A673 (cell line): ENCODE results near the gene TMEM229A. TPM values are rescaled to one million over a fixed set of nuclear protein-coding genes. Genes with fewer than 3 reads are reported as not detected.

Experiments
- BruUV-seq: library from RNA; stranded (reverse); fragments of 400-500 nt; replicated peaks from 2 replicates; lab custom pipeline; 2021; lab: Mats Ljungman, UMichigan
- CTCF ChIA-PET: fragments of 300-600 bp; sonication (Branson Sonifier 250); formaldehyde crosslinking; loops from one replicate; lab custom pipeline; 2022; ENCODE audit warnings: antibody characterized with exemption; lab: Charles Lee
- POLR2A ChIA-PET: fragments of 300-600 bp; sonication (Branson Sonifier 250); formaldehyde crosslinking; loops from one replicate; lab custom pipeline; 2022; ENCODE audit warnings: antibody characterized with exemption; ENCODE audit not compliant: low non-redundant PET; lab: Charles Lee
- DNase-seq: peaks from one replicate; pipeline ENCODE4 v3.0.0-alpha.2; 2015; ENCODE audit warnings: low spot score
- H3K27ac ChIP-seq: fragments of 200-600 bp; sonication (generic); 2 replicates; pipeline ENCODE4 v1.5.1; 2016; ENCODE audit warnings: mixed run types, low read depth, mild to moderate bottlenecking, mixed read lengths, antibody characterized with exemption, low read length; ENCODE audit not compliant: poor library complexity, severe bottlenecking
- H3K27me3 ChIP-seq: fragments of 200-600 bp; sonication (generic); replicated peaks from 2 replicates; pipeline ENCODE4 v1.6.1; 2017; ENCODE audit warnings: mixed run types, low read depth, mild to moderate bottlenecking, mixed read lengths, antibody characterized with exemption, low read length; ENCODE audit not compliant: insufficient read depth, poor library complexity
- H3K36me3 ChIP-seq: fragments of 200-600 bp; sonication (generic); 2 replicates; pipeline ENCODE4 v1.6.1; 2016; ENCODE audit warnings: mixed run types, mild to moderate bottlenecking, mixed read lengths, antibody characterized with exemption, low read length; ENCODE audit not compliant: insufficient read depth, poor library complexity, severe bottlenecking
- H3K4me1 ChIP-seq: fragments of 200-600 bp; sonication (generic); 2 replicates; pipeline ENCODE4 v1.6.1; 2017; ENCODE audit warnings: mixed run types, mild to moderate bottlenecking, mixed read lengths, antibody characterized with exemption, low read length; ENCODE audit not compliant: insufficient read depth, poor library complexity, severe bottlenecking
- H3K4me3 ChIP-seq: fragments of 200-600 bp; sonication (generic); 2 replicates; pipeline ENCODE4 v1.5.1; 2016; ENCODE audit warnings: low read depth, mixed run types, mild to moderate bottlenecking, mixed read lengths, low read length; ENCODE audit not compliant: poor library complexity, severe bottlenecking
- H3K9me3 ChIP-seq: fragments of 200-600 bp; sonication (generic); 2 replicates; pipeline ENCODE4 v1.6.1; 2016; ENCODE audit warnings: mixed run types, low read depth, mild to moderate bottlenecking, mixed read lengths, antibody characterized with exemption, low read length; ENCODE audit not compliant: poor library complexity, severe bottlenecking
- EZH2 ChIP-seq: fragments of 200-600 bp; sonication (generic); IDR thresholded peaks from 2 replicates; pipeline ENCODE4 v1.6.1; 2017; ENCODE audit warnings: borderline replicate concordance, low read depth, mild to moderate bottlenecking, mixed read lengths, antibody characterized with exemption, low read length; ENCODE audit not compliant: poor library complexity, severe bottlenecking
- intact Hi-C: fragments of 100-400 bp; cut with micrococcal nuclease; formaldehyde crosslinking; loops from one replicate; pipeline ENCODE4 v1.10.0; 2022; ENCODE audit not compliant: unreplicated experiment
- total RNA-seq: library from RNA; stranded (reverse); gene quantifications from 2 replicates; pipeline ENCODE4 v1.2.3, GENCODE V29; 2021
- TF ChIP-seq, protein P1 (sequence below): fragments of 300-800, 200-600 bp; sonication (generic); conservative IDR thresholded peaks from 2 replicates; pipeline ENCODE4 v1.5.1; 2017; ENCODE audit warnings: low read depth, mild to moderate bottlenecking, antibody characterized with exemption, low read length, moderate library complexity, mixed read lengths

TMEM229A gene
- total RNA-seq, 1 experiment from 2014 or later, result 24.6 TPM

DNA sequence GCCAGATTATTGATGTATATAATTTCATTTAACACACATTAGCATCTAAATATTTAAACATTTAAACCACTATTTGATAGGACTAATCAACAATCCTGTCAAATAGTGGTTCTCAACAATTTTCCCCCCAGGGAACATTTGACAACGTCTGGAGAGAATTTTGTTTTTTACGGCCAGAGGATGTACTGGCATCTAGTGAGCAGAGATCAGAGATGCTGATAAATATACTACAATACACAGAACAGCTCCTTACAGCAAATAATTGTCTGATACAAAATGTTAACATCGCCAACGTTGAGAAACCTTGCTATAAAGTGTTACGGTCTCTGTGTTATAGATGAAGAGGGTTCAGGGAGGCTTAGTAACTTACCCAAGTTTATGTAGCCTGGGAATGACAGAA lies 25.0 kb upstream of the TMEM229A start:
- Histone ChIP-seq H3K36me3 (no peaks in the 10 kb centered on the region), H3K4me1 (peaks cover 5% of the 10 kb centered on the region), H3K27me3 (no peaks in the 10 kb centered on the region), H3K9me3 (no peaks in the 10 kb centered on the region), H3K27ac (no peak overlapping the region), H3K4me3 (no peak overlapping the region)
- ChIA-PET POLR2A (no interaction called here), CTCF (no interaction called here)
- DNase-seq, result no peak
- no peak for TF ChIP-seq EZH2
- intact Hi-C loops, result no loop called here
- BruUV-seq, result no TSS peak

DNA sequence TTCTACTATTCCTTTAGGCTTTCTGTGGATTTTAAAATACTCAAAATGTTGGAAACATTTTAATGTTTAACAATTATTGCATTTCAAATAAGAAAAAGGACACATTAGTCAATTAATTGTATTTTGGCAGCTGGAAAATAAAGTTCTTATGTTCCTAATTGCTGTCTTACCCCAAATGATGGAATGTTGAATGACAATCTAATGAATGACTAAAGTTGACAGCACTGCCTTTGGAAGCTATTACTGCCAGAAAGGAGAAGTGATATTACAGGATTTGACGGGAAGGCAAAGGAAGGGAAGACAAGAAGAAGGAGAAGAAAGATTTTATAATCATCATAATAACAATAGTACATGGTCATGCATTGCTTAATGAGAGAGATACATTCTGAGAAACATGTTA lies 23.4 kb upstream of the TMEM229A start:
- BruUV-seq, result no TSS peak
- Histone ChIP-seq H3K9me3 (no peaks in the 10 kb centered on the region), H3K4me1 (peaks cover 13% of the 10 kb centered on the region), H3K4me3 (no peak overlapping the region), H3K36me3 (no peaks in the 10 kb centered on the region), H3K27ac (no peak overlapping the region), H3K27me3 (no peaks in the 10 kb centered on the region)
- no peak for TF ChIP-seq EZH2
- TF ChIP-seq, protein P1, sequence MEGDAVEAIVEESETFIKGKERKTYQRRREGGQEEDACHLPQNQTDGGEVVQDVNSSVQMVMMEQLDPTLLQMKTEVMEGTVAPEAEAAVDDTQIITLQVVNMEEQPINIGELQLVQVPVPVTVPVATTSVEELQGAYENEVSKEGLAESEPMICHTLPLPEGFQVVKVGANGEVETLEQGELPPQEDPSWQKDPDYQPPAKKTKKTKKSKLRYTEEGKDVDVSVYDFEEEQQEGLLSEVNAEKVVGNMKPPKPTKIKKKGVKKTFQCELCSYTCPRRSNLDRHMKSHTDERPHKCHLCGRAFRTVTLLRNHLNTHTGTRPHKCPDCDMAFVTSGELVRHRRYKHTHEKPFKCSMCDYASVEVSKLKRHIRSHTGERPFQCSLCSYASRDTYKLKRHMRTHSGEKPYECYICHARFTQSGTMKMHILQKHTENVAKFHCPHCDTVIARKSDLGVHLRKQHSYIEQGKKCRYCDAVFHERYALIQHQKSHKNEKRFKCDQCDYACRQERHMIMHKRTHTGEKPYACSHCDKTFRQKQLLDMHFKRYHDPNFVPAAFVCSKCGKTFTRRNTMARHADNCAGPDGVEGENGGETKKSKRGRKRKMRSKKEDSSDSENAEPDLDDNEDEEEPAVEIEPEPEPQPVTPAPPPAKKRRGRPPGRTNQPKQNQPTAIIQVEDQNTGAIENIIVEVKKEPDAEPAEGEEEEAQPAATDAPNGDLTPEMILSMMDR, result no peak
- CTCF ChIA-PET, result no interaction called here
- no peak for DNase-seq
- POLR2A ChIA-PET, result no interaction called here
- intact Hi-C loops, result no loop called here

DNA sequence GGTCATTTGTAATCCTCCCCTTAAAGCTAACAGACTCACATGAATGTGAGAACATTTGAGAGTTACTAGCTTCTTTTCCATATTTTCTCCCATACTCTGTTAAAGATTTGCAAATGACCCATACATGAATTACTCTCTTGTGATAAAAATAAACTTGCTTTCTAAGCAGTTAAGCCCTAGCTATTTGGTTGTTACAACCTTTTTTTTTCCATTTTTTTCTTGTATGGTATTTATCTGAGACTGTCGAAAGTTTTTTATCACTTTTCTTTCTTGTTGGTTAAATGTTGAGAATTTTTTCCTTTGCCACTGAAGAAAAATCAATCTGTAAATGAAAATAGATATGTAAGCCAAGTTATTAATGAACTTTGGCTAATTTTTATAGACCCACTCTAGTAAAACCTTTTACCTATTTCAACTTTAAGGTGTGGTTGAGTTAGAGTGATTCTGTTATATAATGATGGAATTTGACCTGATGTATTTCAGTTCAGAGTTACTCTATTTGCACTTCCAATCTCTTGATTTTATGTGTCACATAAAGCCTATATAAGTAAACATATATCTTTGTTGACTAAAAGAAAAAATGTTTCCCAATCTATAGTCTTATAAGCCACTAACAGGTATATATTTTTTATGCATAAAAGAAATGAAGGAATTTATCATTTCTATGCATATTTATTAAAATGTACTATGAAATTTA lies 19.0 kb upstream of the TMEM229A start:
- Histone ChIP-seq H3K27me3 (no peaks in the 10 kb centered on the region), H3K4me1 (peaks cover 8% of the 10 kb centered on the region), H3K9me3 (no peaks in the 10 kb centered on the region), H3K36me3 (no peaks in the 10 kb centered on the region), H3K27ac (no peak overlapping the region), H3K4me3 (no peak overlapping the region)
- no TSS peak for BruUV-seq
- intact Hi-C loops, result no loop called here
- ChIA-PET POLR2A (no interaction called here), CTCF (no interaction called here)
- DNase-seq, result no peak
- no peak for TF ChIP-seq EZH2
- TF ChIP-seq, protein P1, result no peak

DNA sequence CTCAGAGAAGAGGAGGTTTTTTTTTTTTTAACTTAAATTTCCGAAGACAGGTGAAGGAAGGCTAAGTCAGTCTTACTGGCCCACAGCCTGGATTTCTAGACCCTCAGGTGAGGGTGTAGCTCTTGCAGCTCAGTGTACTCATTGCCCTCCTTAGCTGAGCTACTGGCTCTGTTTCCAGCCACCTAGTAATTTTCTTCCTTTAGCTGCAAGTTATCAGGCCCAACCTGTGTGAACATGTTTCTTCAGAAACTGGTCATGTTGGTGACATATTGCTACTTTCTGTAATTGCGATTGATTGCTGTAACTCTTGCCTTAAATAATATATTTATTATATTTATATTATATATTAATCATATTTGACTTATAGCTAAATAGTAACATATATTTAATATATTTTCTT lies 10.0 kb upstream of the TMEM229A start:
- no TSS peak for BruUV-seq
- Histone ChIP-seq H3K36me3 (no peaks in the 10 kb centered on the region), H3K27me3 (no peaks in the 10 kb centered on the region), H3K27ac (no peak overlapping the region), H3K4me1 (peaks cover 26% of the 10 kb centered on the region), H3K4me3 (no peak overlapping the region), H3K9me3 (no peaks in the 10 kb centered on the region)
- POLR2A ChIA-PET, result no interaction called here
- TF ChIP-seq, protein P1, result no peak
- TF ChIP-seq EZH2, result no peak
- intact Hi-C loops, result no loop called here
- DNase-seq, result no peak
- CTCF ChIA-PET, result no interaction called here
